B cell (primary cell): Measurements from ENCODE around the gene HSP90AB1.

Experiments
- EZH2 ChIP-seq: IDR thresholded peaks from 2 replicates; pipeline ENCODE4 v1.6.1; 2012; ENCODE audit warnings: borderline replicate concordance, low read depth, mild to moderate bottlenecking, moderate library complexity, low read length; ENCODE audit not compliant: insufficient read depth, poor library complexity, severe bottlenecking
- TF ChIP-seq, protein P1 (sequence below): fragments of 200-600 bp; IDR thresholded peaks from one replicate; pipeline ENCODE4 v1.8.0; 2022; ENCODE audit warnings: antibody characterized with exemption, mild to moderate bottlenecking

DNA sequence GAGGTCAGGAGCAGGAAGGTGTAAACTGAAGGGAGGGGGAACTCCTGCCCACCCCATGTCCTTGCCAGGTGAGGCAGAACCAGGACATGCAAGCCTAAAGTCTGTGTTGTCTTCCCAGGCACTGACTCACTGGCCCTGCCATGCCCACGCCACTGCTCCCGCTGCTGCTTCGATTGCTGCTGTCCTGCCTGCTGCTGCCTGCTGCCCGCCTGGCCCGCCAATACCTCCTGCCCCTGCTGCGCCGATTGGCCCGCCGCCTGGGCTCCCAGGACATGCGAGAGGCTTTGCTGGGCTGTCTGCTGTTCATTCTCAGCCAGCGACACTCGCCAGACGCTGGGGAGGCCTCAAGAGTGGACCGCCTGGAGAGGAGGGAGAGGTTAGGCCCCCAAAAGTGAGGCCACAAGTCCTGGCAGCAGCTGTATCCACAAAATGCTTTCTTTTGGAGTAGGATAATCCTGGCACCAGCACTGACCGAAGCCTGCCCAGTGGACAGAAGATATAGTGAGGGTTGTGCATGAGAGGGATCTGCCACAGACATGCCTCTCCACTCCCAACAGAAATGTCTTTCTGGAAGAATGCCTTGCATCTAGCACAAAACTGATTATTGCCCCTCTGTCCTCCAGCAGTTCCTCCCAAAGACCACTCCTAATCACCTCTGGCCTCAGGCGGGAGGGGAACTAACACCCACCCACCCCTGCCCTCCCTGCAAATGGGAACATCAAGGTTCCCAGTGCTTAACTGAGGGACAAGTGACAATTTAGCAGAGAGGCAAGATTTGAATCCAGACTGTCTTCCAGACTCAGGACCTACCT, 29.4 kb upstream of the HSP90AB1 start:
- no peak for TF ChIP-seq EZH2
- TF ChIP-seq, protein P1, sequence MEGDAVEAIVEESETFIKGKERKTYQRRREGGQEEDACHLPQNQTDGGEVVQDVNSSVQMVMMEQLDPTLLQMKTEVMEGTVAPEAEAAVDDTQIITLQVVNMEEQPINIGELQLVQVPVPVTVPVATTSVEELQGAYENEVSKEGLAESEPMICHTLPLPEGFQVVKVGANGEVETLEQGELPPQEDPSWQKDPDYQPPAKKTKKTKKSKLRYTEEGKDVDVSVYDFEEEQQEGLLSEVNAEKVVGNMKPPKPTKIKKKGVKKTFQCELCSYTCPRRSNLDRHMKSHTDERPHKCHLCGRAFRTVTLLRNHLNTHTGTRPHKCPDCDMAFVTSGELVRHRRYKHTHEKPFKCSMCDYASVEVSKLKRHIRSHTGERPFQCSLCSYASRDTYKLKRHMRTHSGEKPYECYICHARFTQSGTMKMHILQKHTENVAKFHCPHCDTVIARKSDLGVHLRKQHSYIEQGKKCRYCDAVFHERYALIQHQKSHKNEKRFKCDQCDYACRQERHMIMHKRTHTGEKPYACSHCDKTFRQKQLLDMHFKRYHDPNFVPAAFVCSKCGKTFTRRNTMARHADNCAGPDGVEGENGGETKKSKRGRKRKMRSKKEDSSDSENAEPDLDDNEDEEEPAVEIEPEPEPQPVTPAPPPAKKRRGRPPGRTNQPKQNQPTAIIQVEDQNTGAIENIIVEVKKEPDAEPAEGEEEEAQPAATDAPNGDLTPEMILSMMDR, result no peak
